Tongue (tissue), 2 donors: Measurements from ENCODE around the gene HOXA7. TPM values are rescaled to one million over a fixed set of nuclear protein-coding genes. Genes with fewer than 3 reads are reported as not detected.

ENCODE experiments used
- DNase-seq: peaks from one replicate; pipeline ENCODE4 v3.0.0-alpha.2; 2015
- total RNA-seq: library from RNA; depleted of rRNA; stranded (reverse); fragments of >200 nt; gene quantifications from one replicate; pipeline ENCODE4 v1.2.3, GENCODE V29; 2014

The HOXA7 gene
- total RNA-seq, 1 donor from 2014 or later, result not detected

GRCh38 chr7:27134392-27134791 lies 22.1 kb downstream of the HOXA7 start:
- DNase-seq, result no peak

- DNase-seq, result no peak
These were observed 22.9 kb downstream of the HOXA7 start for GRCh38 chr7:27133409-27134231.

GRCh38 chr7:27132978-27133377 lies 23.5 kb downstream of the HOXA7 start:
- DNase-seq, result no peak

- no peak for DNase-seq
These were observed 24.3 kb downstream of the HOXA7 start for GRCh38 chr7:27132214-27132613.

GRCh38 chr7:27131390-27131819 lies 25.1 kb downstream of the HOXA7 start:
- no peak for DNase-seq

GRCh38 chr7:27130540-27131389 lies 25.7 kb downstream of the HOXA7 start, which contains the start of gene HOXA4:
TSS of gene HOXA4 (minus strand) at chr7:27130757. CDS start at chr7:27130733, 24 bp downstream.
- peak; percentile 93 for DNase-seq

- DNase-seq, result no peak
These were observed 26.5 kb downstream of the HOXA7 start for GRCh38 chr7:27129729-27130539.

GRCh38 chr7:27128776-27129728 lies 27.4 kb downstream of the HOXA7 start:
- no peak for DNase-seq

GRCh38 chr7:27128034-27128433 lies 28.4 kb downstream of the HOXA7 start:
- DNase-seq, result peak; percentile 92

GRCh38 chr7:27126596-27127327 lies 29.7 kb downstream of the HOXA7 start:
- DNase-seq, result no peak

GRCh38 chr7:27125986-27126394 lies 30.5 kb downstream of the HOXA7 start:
- no peak for DNase-seq

- DNase-seq, result no peak
These were observed 31.4 kb downstream of the HOXA7 start for GRCh38 chr7:27124902-27125689.

GRCh38 chr7:27124096-27124901 lies 32.2 kb downstream of the HOXA7 start:
- DNase-seq, result no peak

GRCh38 chr7:27123477-27124053 lies 32.9 kb downstream of the HOXA7 start:
- no peak for DNase-seq

- no peak for DNase-seq
These were observed 33.4 kb downstream of the HOXA7 start for GRCh38 chr7:27123007-27123476.

GRCh38 chr7:27122077-27122910 lies 34.2 kb downstream of the HOXA7 start:
- no peak for DNase-seq

- DNase-seq, result no peak
These were observed 34.8 kb downstream of the HOXA7 start for GRCh38 chr7:27121684-27122076.
